ENCODE data around the gene ZSCAN5C. TPM values are rescaled to one million over a fixed set of nuclear protein-coding genes. Genes with fewer than 3 reads are reported as not detected.
"Not testable (repeated sequence)": the region's sequence is repeated elsewhere in the genome, so short reads cannot be mapped to it uniquely, and the experiment has no call there.

The ZSCAN5C gene
- polyA plus RNA-seq, 3 donors: not detected

DNA sequence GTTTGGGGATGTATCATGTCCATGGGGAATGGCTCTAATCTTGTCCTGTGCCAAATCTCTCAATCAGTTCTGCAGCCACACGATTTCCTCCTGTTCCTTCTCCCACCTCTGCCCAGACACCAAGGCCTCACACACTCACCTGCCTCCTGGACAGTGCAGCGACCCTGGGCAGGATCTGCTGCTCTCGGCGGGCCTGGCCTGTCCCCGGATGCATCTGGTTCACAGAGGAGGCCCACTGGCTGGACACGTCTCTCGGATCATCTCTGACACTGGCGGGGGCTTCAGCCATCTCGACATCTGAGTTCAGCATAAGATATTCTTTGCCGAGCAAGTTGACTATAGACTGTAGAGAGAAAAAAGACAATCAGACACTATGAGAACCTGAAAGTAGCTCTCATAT lies 10.4 kb upstream of the ZSCAN5C start:
- DNase-seq (ENCODE audit: low read depth in 3 of 3, low spot score in 2 of 3): no peak

DNA sequence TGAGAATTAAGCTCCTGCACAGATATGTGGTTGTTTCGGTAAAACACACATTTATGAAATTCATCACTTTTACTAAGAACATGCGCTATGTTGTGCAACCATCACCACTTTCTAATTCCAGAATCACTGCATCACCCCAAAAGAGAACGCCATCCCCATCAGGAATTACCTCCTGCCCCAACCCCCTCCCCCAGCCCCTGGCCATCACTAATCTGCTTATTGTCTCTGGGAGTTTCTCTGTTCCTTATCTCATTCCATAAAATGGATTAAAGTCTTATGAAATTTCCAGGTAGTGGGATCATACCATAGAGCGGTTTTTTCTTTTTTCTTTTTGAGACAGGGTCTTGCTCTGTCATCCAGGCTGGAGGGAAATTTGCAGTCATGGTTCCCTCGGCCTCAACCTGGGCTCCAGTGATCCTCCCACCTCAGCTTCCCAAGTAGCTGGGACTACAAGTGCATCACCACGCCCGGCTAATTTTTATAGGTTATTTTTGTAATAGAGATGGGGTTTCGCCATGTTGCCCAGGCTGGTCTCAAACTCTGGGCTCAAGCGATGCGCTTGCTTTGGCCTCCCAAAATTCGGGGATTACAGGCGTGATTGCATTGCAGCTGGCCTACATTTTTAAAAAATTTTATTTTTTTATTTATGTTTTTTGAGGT lies 8.0 kb upstream of the ZSCAN5C start:
- no peak for DNase-seq (ENCODE audit: low read depth in 3 of 3, low spot score in 2 of 3)

DNA sequence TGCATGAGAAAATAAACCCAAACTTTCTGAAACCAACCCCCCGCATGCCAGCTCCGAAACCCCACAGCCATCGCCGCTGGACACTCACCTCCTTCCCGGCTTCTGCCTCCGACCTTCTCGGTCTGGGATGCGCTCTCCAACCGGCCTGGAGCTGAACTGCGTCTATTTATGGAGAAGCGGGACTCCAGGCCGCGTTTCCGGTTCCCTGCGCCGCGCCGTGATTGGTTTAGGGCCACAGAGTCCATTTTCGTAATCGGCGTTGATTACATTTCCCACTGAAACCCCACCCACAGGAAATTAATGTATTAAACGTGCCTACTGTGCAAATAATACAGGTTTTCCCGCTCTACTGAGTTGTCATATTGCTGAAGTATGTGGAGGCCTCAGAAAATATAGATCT lies 4.4 kb upstream of the ZSCAN5C start, which contains the start of gene ZSCAN5B:
Gene ZSCAN5B, minus strand, starts transcription at position 138 of the 400 bp plus-strand sequence. CDS start 4,731 bp downstream, outside the sequence.
- not testable (repeated sequence) for DNase-seq (ENCODE audit: low read depth in 3 of 3, low spot score in 2 of 3)

DNA sequence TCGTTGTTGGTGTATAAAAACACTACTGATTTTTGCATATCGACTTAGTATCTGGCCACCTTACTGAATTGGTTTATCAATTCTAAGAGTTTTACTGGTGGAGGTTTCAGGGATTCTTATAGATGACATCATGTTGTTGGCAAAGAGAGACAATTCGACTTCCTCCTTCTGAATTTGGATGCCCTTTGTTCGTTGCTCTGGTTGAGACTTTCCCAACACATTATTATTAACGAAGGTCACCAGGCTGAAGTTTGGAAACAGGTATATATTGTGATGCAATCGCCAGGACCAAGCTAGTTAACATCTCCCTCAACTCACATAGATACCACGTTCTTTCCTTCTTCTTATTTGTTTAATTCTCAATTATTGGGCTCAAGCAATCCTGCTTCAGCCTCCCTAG lies 2.4 kb upstream of the ZSCAN5C start:
- no peak for DNase-seq (ENCODE audit: low read depth in 3 of 3, low spot score in 2 of 3)

GRCh38 chr19:56207581-56207980 lies 5.5 kb downstream of the ZSCAN5C start:
- DNase-seq (ENCODE audit: low read depth in 3 of 3, low spot score in 2 of 3): not testable (repeated sequence)

GRCh38 chr19:56209091-56209490 lies 7.0 kb downstream of the ZSCAN5C start:
- no peak for DNase-seq (ENCODE audit: low read depth in 3 of 3, low spot score in 2 of 3)

DNA sequence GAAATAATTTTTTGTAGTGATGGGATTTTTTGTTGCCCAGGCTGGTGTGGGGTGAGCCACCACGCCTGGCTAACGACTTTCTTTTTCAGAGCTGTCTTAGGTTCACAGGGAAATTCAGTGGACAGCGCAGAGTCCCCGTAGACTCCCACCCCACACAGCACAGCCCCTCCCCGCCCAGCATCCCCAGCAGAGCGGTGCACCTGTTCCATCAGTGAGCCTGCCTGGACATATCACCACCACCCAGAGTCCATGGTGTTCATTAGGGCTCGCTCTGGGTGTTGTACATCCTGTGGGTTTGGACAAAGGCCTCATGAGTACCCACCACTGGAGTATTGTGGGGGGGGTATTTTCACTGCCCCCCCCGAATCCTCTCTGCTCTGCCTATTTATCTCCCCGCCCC lies 8.0 kb downstream of the ZSCAN5C start:
- not testable (repeated sequence) for DNase-seq (ENCODE audit: low read depth in 3 of 3, low spot score in 2 of 3)

DNA sequence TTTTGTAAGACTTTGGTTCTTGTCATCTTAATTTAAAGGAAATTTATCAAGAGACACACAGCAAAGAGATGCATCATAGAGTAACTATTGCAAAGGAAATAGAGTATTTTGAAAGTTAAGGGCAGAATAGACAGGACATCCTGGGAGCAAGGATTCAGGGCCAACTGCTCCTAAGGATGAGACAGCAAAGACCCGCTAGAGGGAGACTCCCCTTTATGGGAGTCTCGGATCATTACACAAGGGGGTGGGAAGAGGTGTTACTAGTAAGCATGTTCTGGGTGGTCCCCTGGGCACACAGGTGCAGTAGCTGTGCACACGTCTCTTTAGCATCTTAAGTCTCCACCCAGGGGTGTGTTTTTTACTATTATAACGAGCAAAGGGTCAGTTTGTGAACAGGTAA lies 9.6 kb downstream of the ZSCAN5C start:
- no peak for DNase-seq (ENCODE audit: low read depth in 3 of 3, low spot score in 2 of 3)

GRCh38 chr19:56217039-56217949 lies 15.2 kb downstream of the ZSCAN5C start:
- no peak for DNase-seq (ENCODE audit: low read depth in 3 of 3, low spot score in 2 of 3)

- no peak for DNase-seq (ENCODE audit: low read depth in 3 of 3, low spot score in 2 of 3)
Observed at GRCh38 chr19:56218961-56219360, 16.9 kb downstream of the ZSCAN5C start.

GRCh38 chr19:56221442-56221841 lies 19.4 kb downstream of the ZSCAN5C start:
- not testable (repeated sequence) for DNase-seq (ENCODE audit: low read depth in 3 of 3, low spot score in 2 of 3)

DNA sequence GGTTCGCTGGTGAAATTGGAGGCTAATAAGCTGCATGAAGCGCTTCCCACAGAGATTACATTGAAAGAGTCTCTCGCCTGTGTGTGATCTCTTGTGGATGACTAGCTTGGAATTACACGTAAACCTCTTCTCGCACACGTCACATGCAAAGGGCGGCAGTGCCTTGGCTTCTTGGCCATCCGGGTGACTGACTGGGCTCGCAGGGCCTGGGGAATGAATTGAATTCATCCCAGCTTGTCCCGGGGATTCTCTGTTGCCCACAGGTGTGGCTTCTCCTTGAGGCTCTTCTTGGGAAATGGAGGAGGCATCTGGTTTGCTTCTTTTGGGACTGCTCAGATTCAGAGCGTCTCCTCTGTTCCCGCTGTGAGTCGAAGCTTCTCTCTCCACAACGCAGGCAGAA lies 19.8 kb downstream of the ZSCAN5C start:
- no peak for DNase-seq (ENCODE audit: low read depth in 3 of 3, low spot score in 2 of 3)

- DNase-seq (ENCODE audit: low read depth in 3 of 3, low spot score in 2 of 3): no peak
Observed at GRCh38 chr19:56222901-56223300, 20.8 kb downstream of the ZSCAN5C start.

DNA sequence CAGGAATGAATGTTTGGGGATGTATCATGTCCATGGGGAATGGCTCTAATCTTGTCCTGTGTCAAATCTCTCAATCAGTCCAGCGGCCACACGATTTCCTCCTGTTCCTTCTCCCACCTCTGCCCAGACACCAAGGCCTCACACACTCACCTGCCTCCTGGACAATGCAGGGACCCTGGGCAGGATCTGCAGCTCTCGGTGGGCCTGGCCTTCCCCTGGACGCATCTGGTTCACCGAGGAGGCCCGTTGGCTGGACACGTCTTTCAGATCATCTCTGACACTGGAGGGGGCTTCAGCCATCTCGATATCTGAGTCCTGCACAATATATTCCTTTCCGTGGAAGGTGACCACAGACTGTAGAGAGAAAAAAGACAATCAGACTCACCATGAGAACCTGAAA lies 21.4 kb downstream of the ZSCAN5C start:
- DNase-seq (ENCODE audit: low read depth in 3 of 3, low spot score in 2 of 3): no peak

DNA sequence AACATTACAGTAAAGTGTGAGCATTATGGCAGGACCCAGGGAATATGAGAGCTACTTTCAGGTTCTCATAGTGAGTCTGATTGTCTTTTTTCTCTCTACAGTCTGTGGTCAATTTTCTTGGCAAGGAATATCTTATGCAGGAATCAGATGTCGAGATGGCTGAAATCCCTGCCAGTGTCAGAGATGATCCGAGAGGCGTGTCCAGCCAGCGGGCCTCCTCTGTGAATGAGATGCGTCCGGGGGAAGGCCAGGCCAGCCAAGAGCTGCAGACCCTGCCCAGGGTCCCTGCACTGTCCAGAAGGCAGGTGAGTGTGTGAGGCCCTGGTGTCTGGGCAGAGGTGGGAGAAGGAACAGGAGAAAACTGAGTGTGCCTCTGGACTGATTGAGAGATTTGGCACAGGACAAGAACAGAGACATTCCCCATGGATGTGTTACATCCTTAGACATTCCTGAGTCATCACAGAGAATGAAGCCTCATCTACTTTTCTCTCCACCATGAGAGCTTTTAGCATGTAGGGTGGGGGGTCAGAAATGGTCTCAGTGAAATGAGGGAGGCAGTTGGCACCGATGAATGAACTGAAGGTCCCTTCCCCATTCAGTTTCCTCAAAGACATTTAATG lies 43.2 kb downstream of the ZSCAN5C start:
- DNase-seq (ENCODE audit: low read depth in 3 of 3, low spot score in 2 of 3): no peak

DNA sequence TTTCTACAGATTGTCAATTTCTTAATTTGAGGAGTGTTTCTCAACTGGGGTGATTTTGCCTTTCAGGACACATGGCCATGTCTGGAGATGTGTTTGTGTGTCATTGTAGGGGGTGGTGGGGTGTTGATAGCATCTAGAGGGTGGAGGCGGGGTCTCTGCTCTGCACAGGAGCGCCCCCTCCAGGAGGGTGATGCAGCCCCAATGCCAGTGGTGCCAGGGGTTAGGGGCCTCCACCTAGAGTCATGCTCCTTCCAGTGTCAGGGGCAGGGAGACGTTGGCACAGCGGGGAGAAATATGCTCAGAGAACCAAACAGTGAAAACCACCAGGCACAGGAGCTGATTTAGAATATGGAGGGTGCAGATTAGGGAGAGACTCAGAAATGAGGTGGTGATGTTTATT lies 43.7 kb downstream of the ZSCAN5C start:
- not testable (repeated sequence) for DNase-seq (ENCODE audit: low read depth in 3 of 3, low spot score in 2 of 3)

GRCh38 chr19:56248736-56249338 lies 46.8 kb downstream of the ZSCAN5C start:
- DNase-seq (ENCODE audit: low read depth in 3 of 3, low spot score in 2 of 3): not testable (repeated sequence)

- peak in 1 of 3 donors; percentile 47 for DNase-seq (ENCODE audit: low read depth in 3 of 3, low spot score in 2 of 3)
Observed at GRCh38 chr19:56252699-56253422, 50.8 kb downstream of the ZSCAN5C start.

GRCh38 chr19:56253737-56254136 lies 51.7 kb downstream of the ZSCAN5C start:
- peak in 2 of 3 donors; percentile 33 to 41 for DNase-seq (ENCODE audit: low read depth in 3 of 3, low spot score in 2 of 3)

- DNase-seq (ENCODE audit: low read depth in 3 of 3, low spot score in 2 of 3): no peak
Observed at GRCh38 chr19:56258272-56258671, 56.2 kb downstream of the ZSCAN5C start.

Data from right renal cortex interstitium (tissue), 3 donors.